ENCODE results near the gene RBMS1. TPM values are rescaled to one million over a fixed set of nuclear protein-coding genes. Genes with fewer than 3 reads are reported as not detected.

Gene RBMS1
- total and polyA plus RNA-seq, 12 donors, result 22.6 to 77.7 (median 59.0) TPM

DNA sequence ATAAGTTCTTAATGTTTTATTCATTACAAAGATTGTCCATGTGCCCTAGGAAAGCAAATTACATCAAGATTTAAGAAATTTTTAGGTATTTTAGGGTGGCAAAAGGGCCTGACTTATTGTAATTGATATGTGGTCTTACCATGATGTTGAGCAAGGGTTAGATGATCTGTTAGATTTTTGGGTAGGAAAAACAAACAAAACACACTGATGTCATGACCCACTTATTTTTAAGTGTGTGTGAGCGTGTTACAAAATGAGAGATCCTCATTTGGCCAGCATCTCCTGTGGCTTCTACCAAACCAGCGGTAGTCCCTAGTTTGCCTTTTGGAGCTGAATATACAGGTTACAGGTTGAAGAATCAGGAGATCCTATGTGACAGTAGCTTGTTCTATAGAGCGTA is 203.8 kb downstream of the RBMS1 start:
- Histone ChIP-seq H3K27me3 (no peaks in the 10 kb centered on the region), H3K9me3 (no peaks in the 10 kb centered on the region), H3K4me1 (peaks cover 7 to 80% (median 74%) of the 10 kb centered on the region in 9 donors), H3K27ac (peak overlapping the region in 6 of 10 donors; percentile 11 to 67 (median 33)), H3K36me3 (peaks cover 0 to 82% (median 20%) of the 10 kb centered on the region in 9 donors), H3K4me3 (no peak overlapping the region)
- intact Hi-C loops (cut with DNase I), result loop anchor here in 1 of 10 donors (10.0 kb wide), 1 partner anchor 685 kb away; no protein-coding TSS in a partner anchor
- 66 to 91% methylated on average over 3 of the region's 3 CpGs for WGBS, 2 donors
- TF ChIP-seq, protein P1, sequence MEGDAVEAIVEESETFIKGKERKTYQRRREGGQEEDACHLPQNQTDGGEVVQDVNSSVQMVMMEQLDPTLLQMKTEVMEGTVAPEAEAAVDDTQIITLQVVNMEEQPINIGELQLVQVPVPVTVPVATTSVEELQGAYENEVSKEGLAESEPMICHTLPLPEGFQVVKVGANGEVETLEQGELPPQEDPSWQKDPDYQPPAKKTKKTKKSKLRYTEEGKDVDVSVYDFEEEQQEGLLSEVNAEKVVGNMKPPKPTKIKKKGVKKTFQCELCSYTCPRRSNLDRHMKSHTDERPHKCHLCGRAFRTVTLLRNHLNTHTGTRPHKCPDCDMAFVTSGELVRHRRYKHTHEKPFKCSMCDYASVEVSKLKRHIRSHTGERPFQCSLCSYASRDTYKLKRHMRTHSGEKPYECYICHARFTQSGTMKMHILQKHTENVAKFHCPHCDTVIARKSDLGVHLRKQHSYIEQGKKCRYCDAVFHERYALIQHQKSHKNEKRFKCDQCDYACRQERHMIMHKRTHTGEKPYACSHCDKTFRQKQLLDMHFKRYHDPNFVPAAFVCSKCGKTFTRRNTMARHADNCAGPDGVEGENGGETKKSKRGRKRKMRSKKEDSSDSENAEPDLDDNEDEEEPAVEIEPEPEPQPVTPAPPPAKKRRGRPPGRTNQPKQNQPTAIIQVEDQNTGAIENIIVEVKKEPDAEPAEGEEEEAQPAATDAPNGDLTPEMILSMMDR (IDR thresholded peaks at IDR 0.05), result no peak
- DNase-seq, result no peak
- ATAC-seq, result no peak

DNA sequence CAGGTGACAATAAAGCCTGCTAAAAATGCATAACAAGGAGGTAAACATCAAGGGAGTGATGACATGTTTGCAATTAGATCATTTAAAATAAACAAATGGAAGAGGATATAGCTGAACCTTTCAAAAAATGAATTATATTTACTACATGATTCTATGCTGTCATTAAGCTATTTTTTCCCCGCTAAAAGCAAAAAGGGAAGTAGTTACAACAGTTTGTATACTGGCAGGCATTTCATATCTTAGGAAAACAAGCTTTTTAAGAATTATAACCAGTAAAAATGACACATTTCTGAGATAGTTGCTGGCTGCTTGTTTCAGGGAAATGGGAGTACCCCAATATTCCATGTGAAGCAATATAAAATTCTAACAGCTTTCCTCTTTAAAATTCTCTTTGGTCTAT is 204.5 kb downstream of the RBMS1 start:
- peaks cover 0 to 88% (median 27%) of the 10 kb centered on the region in 9 donors for H3K36me3 ChIP-seq
- no peaks in the 10 kb centered on the region for H3K9me3 ChIP-seq
- TF ChIP-seq, protein P1 (IDR thresholded peaks at IDR 0.05), result no peak
- ATAC-seq (no peak), DNase-seq (no peak)
- H3K4me1 ChIP-seq, result peaks cover 7 to 73% (median 67%) of the 10 kb centered on the region in 9 donors
- H3K27me3 ChIP-seq, result no peaks in the 10 kb centered on the region
- no peak overlapping the region for H3K4me3 ChIP-seq
- WGBS, 2 donors, result 76 to 77% methylated on average over 1 of the region's 1 CpG
- H3K27ac ChIP-seq, result peak overlapping the region in 6 of 10 donors; percentile 11 to 67 (median 38)
- intact Hi-C loops (cut with DNase I), result no loop called here

DNA sequence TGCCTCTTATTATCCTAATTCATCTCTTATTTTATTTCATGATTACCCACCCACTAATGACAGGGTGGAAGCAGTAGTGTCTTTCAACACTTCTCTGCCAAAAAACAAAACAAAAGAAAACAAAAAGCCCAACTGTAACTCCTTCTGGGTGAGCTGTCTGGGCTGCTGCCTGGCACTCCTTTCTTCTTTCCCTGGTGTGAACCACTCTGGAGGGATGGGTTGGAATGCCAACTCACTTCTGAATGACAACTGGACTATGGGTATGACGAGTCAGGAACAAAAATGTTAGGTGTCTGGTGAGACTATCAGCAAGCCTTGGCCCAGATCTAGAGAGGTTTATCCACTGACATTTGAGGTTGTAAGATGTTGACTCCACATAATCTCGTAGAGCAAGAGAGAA is 205.3 kb downstream of the RBMS1 start:
- ATAC-seq, result peak in 4 of 8 donors; percentile 33 to 64 (median 48)
- peaks cover 7 to 70% (median 59%) of the 10 kb centered on the region in 9 donors for H3K4me1 ChIP-seq
- H3K27me3 ChIP-seq, result no peaks in the 10 kb centered on the region
- no peaks in the 10 kb centered on the region for H3K9me3 ChIP-seq
- H3K36me3 ChIP-seq, result peaks cover 0 to 88% (median 35%) of the 10 kb centered on the region in 9 donors
- TF ChIP-seq, protein P1 (IDR thresholded peaks at IDR 0.05), result no peak
- H3K27ac ChIP-seq, result peak overlapping the region in 8 of 10 donors; percentile 17 to 67 (median 38)
- DNase-seq, result no peak
- intact Hi-C loops (cut with DNase I), result no loop called here
- 32 to 51% methylated on average over 2 of the region's 2 CpGs for WGBS, 2 donors
- H3K4me3 ChIP-seq, result no peak overlapping the region

DNA sequence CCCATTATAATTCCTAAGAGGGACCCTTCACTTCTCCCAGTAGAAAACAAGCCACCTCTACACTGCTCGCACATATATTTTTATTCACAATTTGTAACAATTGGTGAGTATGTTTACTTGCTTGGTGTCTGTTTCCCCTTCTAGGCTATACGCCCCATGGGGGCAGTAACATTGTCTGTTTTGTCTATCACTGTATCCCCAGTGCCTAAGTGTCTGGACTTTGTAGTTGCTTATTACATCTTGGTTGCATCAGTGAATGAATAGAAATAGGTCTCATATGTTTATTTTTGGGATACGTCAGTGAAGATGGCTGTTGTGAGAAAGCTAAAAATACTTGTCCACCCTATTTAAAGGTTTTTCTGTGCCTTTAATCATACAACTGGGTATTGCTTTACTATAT is 206.1 kb downstream of the RBMS1 start:
- WGBS, 2 donors, result 43 to 46% methylated on average over 3 of the region's 3 CpGs
- no peaks in the 10 kb centered on the region for H3K9me3 ChIP-seq
- no peak for DNase-seq
- H3K27me3 ChIP-seq, result no peaks in the 10 kb centered on the region
- ATAC-seq, result peak in 3 of 8 donors; percentile 20 to 55 (median 52)
- H3K27ac ChIP-seq, result peak overlapping the region in 3 of 10 donors; percentile 10 to 57 (median 20)
- TF ChIP-seq, protein P1 (IDR thresholded peaks at IDR 0.05), result no peak
- H3K36me3 ChIP-seq, result peaks cover 0 to 88% (median 38%) of the 10 kb centered on the region in 9 donors
- intact Hi-C loops (cut with DNase I), result no loop called here
- no peak overlapping the region for H3K4me3 ChIP-seq
- H3K4me1 ChIP-seq, result peaks cover 7 to 72% (median 53%) of the 10 kb centered on the region in 9 donors
